ENCODE data around the gene FAN1.

DNA sequence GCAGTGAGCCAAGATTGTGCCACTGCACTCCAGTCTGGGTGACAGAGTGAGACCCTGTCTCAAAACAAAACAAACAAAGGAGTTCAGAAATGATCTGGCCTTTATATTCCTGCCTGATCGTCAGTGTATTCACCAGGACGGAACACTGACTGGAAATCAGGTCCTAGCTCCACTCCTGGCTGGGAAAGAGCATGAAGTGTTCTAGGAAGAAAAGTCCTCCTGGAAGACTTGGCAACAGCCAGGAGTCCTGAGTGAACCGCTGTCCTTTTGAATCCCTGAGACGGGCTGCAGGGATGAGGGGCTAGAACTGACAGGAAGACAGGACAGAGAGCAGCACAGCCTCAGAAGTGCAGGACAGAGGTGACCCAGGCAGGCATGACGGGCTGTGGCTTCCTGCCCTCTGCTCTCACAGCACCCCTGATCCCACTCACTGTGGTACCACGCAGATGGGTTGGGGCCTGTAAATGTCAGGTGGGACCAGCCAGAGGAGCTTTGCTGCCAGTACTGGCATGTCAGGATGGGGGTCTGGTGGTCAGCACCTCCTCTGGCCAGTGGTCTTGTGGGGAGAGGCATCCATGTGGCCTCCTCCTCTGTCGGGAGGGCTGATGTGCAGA lies 23.5 kb downstream of the FAN1 start:
- TF ChIP-seq, protein P1, sequence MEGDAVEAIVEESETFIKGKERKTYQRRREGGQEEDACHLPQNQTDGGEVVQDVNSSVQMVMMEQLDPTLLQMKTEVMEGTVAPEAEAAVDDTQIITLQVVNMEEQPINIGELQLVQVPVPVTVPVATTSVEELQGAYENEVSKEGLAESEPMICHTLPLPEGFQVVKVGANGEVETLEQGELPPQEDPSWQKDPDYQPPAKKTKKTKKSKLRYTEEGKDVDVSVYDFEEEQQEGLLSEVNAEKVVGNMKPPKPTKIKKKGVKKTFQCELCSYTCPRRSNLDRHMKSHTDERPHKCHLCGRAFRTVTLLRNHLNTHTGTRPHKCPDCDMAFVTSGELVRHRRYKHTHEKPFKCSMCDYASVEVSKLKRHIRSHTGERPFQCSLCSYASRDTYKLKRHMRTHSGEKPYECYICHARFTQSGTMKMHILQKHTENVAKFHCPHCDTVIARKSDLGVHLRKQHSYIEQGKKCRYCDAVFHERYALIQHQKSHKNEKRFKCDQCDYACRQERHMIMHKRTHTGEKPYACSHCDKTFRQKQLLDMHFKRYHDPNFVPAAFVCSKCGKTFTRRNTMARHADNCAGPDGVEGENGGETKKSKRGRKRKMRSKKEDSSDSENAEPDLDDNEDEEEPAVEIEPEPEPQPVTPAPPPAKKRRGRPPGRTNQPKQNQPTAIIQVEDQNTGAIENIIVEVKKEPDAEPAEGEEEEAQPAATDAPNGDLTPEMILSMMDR (conservative IDR thresholded peaks at IDR 0.05 in 1 of 2, IDR thresholded peaks at IDR 0.05 in 1 of 2; ENCODE audit: extremely low read depth in 1 of 2, insufficient read depth in 1 of 2, low read depth in 1 of 2, low read length in 2 of 2) = no peak
- TF ChIP-seq EZH2 (IDR thresholded peaks at IDR 0.05; ENCODE audit: borderline replicate concordance, low read length) = no peak
